Measurements from ENCODE around the gene NMS. TPM values are rescaled to one million over a fixed set of nuclear protein-coding genes. Genes with fewer than 3 reads are reported as not detected.

The NMS gene
- total RNA-seq, 4 donors from 2014 or later = not detected

DNA sequence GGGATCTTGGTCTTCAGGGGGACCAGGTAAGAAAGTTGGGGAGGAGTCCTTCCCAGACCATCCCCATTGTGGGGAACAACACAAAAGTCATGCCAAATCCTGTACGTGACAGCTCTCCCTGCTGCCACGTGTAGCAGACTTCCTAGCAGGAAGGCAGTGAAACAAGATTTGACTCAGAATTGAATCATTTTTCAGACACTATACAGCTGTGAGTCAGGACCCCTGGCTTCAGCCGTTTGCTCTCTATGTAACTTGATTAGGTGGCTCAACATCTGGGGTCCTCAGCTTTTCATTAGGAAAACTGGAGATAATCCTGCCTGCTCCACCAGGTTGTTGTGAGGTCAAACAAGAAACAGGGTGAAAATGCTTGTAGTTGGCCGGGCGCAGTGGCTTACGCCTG lies 59.6 kb downstream of the NMS start:
- Histone ChIP-seq H3K27me3 (no peaks in the 10 kb centered on the region), H3K36me3 (no peaks in the 10 kb centered on the region), H3K9me3 (peaks cover 0 to 4% (median 0%) of the 10 kb centered on the region in 4 donors), H3K4me3 (no peak overlapping the region), H3K4me1 (no peaks in the 10 kb centered on the region), H3K27ac (no peak overlapping the region)
- WGBS, 2 donors = 78 to 80% methylated on average over 6 of the region's 6 CpGs
- TF ChIP-seq, protein P1, sequence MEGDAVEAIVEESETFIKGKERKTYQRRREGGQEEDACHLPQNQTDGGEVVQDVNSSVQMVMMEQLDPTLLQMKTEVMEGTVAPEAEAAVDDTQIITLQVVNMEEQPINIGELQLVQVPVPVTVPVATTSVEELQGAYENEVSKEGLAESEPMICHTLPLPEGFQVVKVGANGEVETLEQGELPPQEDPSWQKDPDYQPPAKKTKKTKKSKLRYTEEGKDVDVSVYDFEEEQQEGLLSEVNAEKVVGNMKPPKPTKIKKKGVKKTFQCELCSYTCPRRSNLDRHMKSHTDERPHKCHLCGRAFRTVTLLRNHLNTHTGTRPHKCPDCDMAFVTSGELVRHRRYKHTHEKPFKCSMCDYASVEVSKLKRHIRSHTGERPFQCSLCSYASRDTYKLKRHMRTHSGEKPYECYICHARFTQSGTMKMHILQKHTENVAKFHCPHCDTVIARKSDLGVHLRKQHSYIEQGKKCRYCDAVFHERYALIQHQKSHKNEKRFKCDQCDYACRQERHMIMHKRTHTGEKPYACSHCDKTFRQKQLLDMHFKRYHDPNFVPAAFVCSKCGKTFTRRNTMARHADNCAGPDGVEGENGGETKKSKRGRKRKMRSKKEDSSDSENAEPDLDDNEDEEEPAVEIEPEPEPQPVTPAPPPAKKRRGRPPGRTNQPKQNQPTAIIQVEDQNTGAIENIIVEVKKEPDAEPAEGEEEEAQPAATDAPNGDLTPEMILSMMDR (IDR thresholded peaks at IDR 0.05) = no peak
- TF ChIP-seq EP300 (IDR thresholded peaks at IDR 0.05) (no peak), POLR2A (IDR thresholded peaks at IDR 0.05) (no peak)
- no peak for DNase-seq (ENCODE audit: low spot score in 2 of 2)

Other genes starting within 250 kb of the NMS start
- 10 to 100 TPM; 10.5 to 13.1 (median 12.1) TPM for gene LONRF2, start 148.0 kb upstream of the NMS start, total RNA-seq
- 10 to 100 TPM in 3 of 4 donors, 1 to 10 TPM in 1; 9.4 to 17.1 (median 13.0) TPM for gene CHST10, start 52.8 kb upstream of the NMS start, total RNA-seq
- 10 to 100 TPM in 1 of 4 donors, 1 to 10 TPM in 3; 7.1 to 12.1 (median 8.4) TPM for gene PDCL3, start 92.5 kb downstream of the NMS start, total RNA-seq

All from tibial nerve (tissue), 4 donors.